SIG-M5 treated with dmso at 0.1 percent for 504 hours (cell line): ENCODE results near the gene SLBP.
A peak's percentile ranks its signal among the peaks of the same experiment; 100 is the strongest.

Experiments used
- DNase-seq: peaks from one replicate; lab custom pipeline; 2025; ENCODE audit not compliant: unreplicated experiment; lab: John Stamatoyannopoulos, UW

The SLBP gene

GRCh38 chr4:1712216-1713002 lies at the start of gene SLBP:
TSS of gene SLBP (minus strand) at chr4:1712319. CDS start at chr4:1712188, 131 bp downstream.
- peak; percentile 95 for DNase-seq

- no peak for DNase-seq
Measured at GRCh38 chr4:1761130-1761689, 49.1 kb upstream of the SLBP start.

DNA sequence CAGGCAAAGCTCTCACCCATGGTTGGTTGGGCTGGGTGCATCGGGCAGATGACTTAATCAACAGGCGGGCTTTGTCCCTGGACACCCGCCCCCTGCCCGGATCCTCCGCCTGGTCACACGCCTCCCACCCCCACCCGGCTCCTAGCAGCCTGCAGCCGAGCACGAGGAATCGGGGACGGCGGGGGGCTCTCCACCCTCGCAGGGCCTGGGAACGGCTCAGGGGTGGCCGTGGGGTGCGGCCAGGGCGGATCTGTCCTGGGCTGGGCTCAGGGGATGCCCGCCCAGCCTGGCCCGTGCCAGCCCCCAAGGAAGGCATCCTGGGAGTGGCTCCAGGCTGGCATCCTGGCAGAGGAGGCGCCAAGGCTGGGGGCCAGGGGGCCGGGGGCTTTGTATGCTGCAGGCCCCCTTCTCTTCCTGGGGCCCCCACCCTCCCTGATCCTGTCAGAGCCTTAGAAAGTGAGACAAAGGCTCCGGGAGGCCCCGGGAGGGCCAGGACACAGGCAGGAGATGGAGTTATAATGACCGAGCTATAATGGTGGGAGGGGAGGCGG lies 48.5 kb upstream of the SLBP start:
- DNase-seq: no peak

- DNase-seq: no peak
Measured at GRCh38 chr4:1759818-1760223, 47.7 kb upstream of the SLBP start.

GRCh38 chr4:1759170-1759817 lies 47.2 kb upstream of the SLBP start:
- DNase-seq: no peak

DNA sequence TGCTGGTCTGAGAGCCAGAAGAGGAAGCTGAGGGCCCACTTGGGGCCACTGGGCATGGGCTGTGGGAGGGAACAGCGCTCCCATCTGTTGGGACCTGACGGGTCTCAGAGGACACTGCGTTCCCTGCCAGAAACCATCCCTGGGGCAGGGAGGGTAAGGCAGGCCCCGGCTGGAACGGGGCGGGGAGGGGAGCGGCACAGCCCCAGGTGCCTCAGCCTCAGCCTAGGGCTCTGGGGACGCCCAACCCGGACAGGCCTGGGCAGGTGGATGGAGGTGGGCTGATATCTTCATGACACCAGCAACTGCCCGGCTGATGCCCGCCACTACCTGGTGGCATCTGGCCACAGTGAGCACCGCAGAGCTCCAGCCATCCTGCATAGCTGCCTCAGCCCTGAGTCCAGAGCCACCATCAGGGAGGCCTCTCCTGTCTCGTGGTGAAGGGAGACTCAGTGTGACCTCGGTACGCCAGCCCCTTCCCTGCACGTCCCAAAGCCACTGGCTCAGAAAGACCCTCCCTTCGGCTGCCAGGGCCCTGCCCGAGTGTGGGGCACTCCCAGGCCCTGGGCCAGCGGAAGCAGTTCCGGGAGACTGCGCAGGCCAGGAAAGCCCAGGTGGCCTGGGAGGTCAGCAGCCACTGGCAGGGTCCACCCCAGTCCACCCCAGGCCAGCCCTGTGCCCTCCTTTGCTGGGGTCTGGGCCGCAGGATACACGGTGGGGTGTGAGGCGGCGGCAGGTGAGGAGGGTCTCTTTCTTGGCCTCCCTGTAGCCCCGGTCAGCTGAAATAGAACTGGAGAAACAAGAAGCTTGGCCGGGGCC lies 46.4 kb upstream of the SLBP start:
- no peak for DNase-seq

- DNase-seq: no peak
Measured at GRCh38 chr4:1757836-1758235, 45.7 kb upstream of the SLBP start.

GRCh38 chr4:1756893-1757779 lies 45.0 kb upstream of the SLBP start:
- no peak for DNase-seq

DNA sequence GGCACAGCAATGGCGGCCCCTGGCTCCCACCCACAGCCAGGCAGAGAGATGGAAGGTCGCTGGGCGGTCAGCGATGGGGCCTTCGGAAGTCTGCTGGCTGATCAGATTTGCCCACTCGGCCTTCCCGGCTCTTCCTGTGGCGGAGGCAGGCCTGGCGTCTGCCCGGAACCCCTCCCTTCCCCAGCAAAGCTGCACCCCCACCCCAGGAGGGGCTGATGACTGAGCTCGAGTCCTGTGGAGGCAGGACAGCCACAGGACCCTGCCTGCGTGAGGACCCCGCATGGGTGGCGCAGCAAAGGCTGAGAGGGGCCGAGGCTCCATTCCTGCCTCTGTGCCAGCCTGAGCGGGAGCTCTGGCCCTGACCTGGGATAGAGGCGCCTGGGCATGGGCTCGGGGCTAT lies 44.0 kb upstream of the SLBP start:
- no peak for DNase-seq

- DNase-seq: no peak
Measured at GRCh38 chr4:1755297-1755696, 43.2 kb upstream of the SLBP start.

GRCh38 chr4:1754336-1754735 lies 42.2 kb upstream of the SLBP start:
- DNase-seq: no peak

GRCh38 chr4:1753697-1754311 lies 41.7 kb upstream of the SLBP start:
- no peak for DNase-seq

GRCh38 chr4:1753294-1753696 lies 41.2 kb upstream of the SLBP start:
- DNase-seq: no peak

- DNase-seq: no peak
Measured at GRCh38 chr4:1752284-1753041, 40.3 kb upstream of the SLBP start.

- no peak for DNase-seq
Measured at GRCh38 chr4:1751919-1752283, 39.8 kb upstream of the SLBP start.

- no peak for DNase-seq
Measured at GRCh38 chr4:1751155-1751918, 39.2 kb upstream of the SLBP start.

GRCh38 chr4:1750381-1751154 lies 38.4 kb upstream of the SLBP start:
- DNase-seq: no peak

- no peak for DNase-seq
Measured at GRCh38 chr4:1749826-1750225, 37.7 kb upstream of the SLBP start.
